ENCODE measurements around the gene NTN1. TPM values are rescaled to one million over a fixed set of nuclear protein-coding genes. Genes with fewer than 3 reads are reported as not detected.
"Not testable (repeated sequence)": the region's sequence is repeated elsewhere in the genome, so short reads cannot be mapped to it uniquely, and the experiment has no call there.

NTN1 gene
- total and polyA plus RNA-seq, 3 donors from 2014 or later = 4.8 to 8.8 (median 7.6) TPM

- WGBS, 2 donors = 73 to 80% methylated on average over 9 of the region's 9 CpGs
- Histone ChIP-seq H3K9me3 (no peaks in the 10 kb centered on the region), H3K27me3 (no peaks in the 10 kb centered on the region), H3K36me3 (ENCODE audit: low read depth, missing control alignments) (no peaks in the 10 kb centered on the region), H3K4me3 (no peak overlapping the region), H3K4me1 (peaks cover 3% of the 10 kb centered on the region), H3K27ac (no peak overlapping the region)
- TF ChIP-seq CTCF (IDR thresholded peaks at IDR 0.05) (no peak), POLR2A (IDR thresholded peaks at IDR 0.05) (no peak)
- no peak for DNase-seq
- intact Hi-C loops (cut with DNase I; ENCODE audit: low total_unique reads) = no loop called here
Observed at GRCh38 chr17:9105068-9105868, 84.0 kb downstream of the NTN1 start.

GRCh38 chr17:9106278-9106677, 85.0 kb downstream of the NTN1 start:
- H3K4me1 ChIP-seq; H3K36me3 ChIP-seq (ENCODE audit: low read depth, missing control alignments); H3K4me3 ChIP-seq; H3K27me3 ChIP-seq; H3K27ac ChIP-seq; H3K9me3 ChIP-seq; DNase-seq; intact Hi-C loops (cut with DNase I; ENCODE audit: low total_unique reads): not testable (repeated sequence)
- WGBS, 2 donors = 90 to 93% methylated on average over 9 of the region's 9 CpGs

- Histone ChIP-seq H3K36me3 (ENCODE audit: low read depth, missing control alignments) (no peaks in the 10 kb centered on the region), H3K27me3 (no peaks in the 10 kb centered on the region), H3K27ac (no peak overlapping the region), H3K9me3 (no peaks in the 10 kb centered on the region), H3K4me3 (no peak overlapping the region), H3K4me1 (peaks cover 3% of the 10 kb centered on the region)
- TF ChIP-seq CTCF (IDR thresholded peaks at IDR 0.05) = no peak
- no peak for TF ChIP-seq POLR2A (IDR thresholded peaks at IDR 0.05)
- DNase-seq = no peak
- 84 to 89% methylated on average over 4 of the region's 4 CpGs for WGBS, 2 donors
- intact Hi-C loops (cut with DNase I; ENCODE audit: low total_unique reads) = no loop called here
Observed at GRCh38 chr17:9107527-9107926, 86.2 kb downstream of the NTN1 start.

GRCh38 chr17:9108146-9108545, 86.8 kb downstream of the NTN1 start:
- Histone ChIP-seq H3K9me3 (no peaks in the 10 kb centered on the region), H3K4me3 (no peak overlapping the region), H3K4me1 (peaks cover 3% of the 10 kb centered on the region), H3K27ac (no peak overlapping the region), H3K36me3 (ENCODE audit: low read depth, missing control alignments) (no peaks in the 10 kb centered on the region), H3K27me3 (no peaks in the 10 kb centered on the region)
- no peak for DNase-seq
- TF ChIP-seq CTCF (IDR thresholded peaks at IDR 0.05) = no peak
- TF ChIP-seq POLR2A (IDR thresholded peaks at IDR 0.05) = no peak
- intact Hi-C loops (cut with DNase I; ENCODE audit: low total_unique reads) = no loop called here
- 82 to 92% methylated on average over 5 to 6 of the region's 6 CpGs for WGBS, 2 donors

- Histone ChIP-seq H3K4me3 (no peak overlapping the region), H3K27me3 (no peaks in the 10 kb centered on the region), H3K27ac (no peak overlapping the region), H3K36me3 (ENCODE audit: low read depth, missing control alignments) (no peaks in the 10 kb centered on the region), H3K4me1 (peaks cover 3% of the 10 kb centered on the region), H3K9me3 (no peaks in the 10 kb centered on the region)
- WGBS, 2 donors = 71% methylated on average over 4 of the region's 4 CpGs
- intact Hi-C loops (cut with DNase I; ENCODE audit: low total_unique reads) = no loop called here
- no peak for TF ChIP-seq POLR2A (IDR thresholded peaks at IDR 0.05)
- TF ChIP-seq CTCF (IDR thresholded peaks at IDR 0.05) = no peak
- DNase-seq = no peak
Observed at GRCh38 chr17:9109933-9110332, 88.6 kb downstream of the NTN1 start.

Data from testis (tissue), 3 donors.